GM12873 (cell line): ENCODE data around the gene PEX26.

Source experiments
- TF ChIP-seq, protein P1 (sequence below): IDR thresholded peaks from 2 replicates; pipeline ENCODE4 v1.5.1; 2012; ENCODE audit warnings: low read depth, mild to moderate bottlenecking, moderate library complexity, low read length, control low read depth; ENCODE audit not compliant: insufficient read depth; ENCODE audit errors: missing control alignments

The PEX26 gene

DNA sequence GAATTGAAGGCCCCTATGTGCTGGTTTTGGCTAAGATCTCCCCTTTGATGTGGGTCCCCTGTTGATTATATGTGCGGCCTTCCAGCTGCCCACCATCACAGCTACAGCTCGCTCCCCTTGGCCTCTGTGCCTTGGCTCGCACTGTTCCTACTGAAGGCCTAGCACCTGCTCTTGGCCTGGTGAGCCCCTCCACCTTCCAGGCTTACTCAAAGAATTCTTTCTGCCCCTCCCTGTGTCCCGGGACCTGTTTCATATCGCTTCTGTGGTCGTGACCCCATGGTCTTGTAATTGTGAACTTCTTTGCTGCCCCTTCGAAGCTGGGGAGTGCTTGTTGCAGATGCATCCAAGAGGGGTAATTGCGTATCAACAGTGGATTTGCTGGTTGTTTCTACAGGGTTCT lies 12.5 kb downstream of the PEX26 start:
- TF ChIP-seq, protein P1, sequence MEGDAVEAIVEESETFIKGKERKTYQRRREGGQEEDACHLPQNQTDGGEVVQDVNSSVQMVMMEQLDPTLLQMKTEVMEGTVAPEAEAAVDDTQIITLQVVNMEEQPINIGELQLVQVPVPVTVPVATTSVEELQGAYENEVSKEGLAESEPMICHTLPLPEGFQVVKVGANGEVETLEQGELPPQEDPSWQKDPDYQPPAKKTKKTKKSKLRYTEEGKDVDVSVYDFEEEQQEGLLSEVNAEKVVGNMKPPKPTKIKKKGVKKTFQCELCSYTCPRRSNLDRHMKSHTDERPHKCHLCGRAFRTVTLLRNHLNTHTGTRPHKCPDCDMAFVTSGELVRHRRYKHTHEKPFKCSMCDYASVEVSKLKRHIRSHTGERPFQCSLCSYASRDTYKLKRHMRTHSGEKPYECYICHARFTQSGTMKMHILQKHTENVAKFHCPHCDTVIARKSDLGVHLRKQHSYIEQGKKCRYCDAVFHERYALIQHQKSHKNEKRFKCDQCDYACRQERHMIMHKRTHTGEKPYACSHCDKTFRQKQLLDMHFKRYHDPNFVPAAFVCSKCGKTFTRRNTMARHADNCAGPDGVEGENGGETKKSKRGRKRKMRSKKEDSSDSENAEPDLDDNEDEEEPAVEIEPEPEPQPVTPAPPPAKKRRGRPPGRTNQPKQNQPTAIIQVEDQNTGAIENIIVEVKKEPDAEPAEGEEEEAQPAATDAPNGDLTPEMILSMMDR, result no peak

DNA sequence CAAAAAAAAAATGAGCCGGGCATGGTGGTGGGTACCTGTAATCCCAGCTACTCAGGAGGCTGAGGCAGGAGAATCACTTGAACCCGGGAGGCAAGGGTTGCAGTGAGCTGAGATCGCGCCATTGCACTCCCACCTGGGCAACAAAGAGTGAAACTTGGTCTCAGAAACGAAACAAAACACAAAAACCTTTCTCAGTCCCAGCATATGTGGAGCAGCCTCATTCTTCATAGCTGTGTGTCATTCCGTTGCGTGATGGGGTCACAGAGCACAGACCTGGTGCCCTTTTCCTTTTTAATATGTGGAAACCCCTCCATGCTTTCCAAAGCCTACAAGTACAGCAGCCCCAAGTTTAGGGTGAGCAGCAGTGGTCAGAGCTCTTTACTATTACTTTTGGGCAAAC lies 13.7 kb downstream of the PEX26 start:
- TF ChIP-seq, protein P1, result no peak

DNA sequence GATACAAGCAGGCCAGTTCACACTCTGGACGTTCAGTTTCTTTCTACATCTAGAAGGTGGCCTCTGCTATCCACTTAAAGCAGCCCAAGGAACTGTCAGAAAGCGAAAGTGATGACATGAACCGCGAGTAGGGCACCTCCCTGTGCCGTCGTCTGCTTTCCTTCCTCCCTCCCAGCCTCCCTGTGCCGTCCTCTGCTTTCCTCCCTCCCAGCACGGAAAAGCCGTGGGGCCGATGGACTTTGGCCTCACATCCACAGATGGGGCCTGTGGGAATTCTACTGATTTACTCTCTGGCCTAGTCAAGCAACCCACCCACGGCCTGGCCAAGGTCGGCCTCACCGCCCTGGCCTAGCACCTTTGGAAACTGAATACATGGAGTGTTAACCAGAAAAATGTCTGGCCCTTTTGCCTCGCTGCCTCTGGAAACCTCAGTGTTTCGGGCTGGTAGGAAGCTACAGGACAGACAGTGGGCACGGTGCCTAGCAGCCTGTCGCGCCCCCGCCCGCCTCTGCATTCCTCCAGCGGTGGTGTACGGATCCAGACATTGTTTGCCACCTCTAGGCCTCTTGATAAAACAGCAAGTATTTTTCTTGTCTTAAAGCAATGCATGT lies 14.2 kb downstream of the PEX26 start:
- TF ChIP-seq, protein P1, result no peak

DNA sequence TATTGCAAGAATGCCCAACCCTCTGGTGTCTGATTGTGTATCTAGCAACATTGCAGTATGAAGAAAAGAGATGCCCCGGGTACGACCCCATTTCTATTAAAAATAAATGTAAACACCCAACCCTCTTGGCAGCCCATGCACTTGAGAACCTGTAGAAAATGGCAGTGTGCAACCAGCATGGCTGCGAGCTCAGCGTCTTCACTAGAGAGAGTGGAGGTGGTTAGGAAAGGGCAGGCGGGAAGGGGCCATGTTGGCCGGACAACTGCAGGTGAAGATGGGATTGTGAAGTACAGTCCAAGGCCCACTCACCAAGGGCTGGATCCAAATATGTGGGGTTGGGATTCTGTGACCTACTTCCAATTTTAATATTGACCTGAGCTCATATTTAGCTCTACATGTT lies 15.9 kb downstream of the PEX26 start:
- TF ChIP-seq, protein P1, result no peak

GRCh38 chr22:18095101-18095805 lies 17.5 kb downstream of the PEX26 start:
- TF ChIP-seq, protein P1, result no peak

DNA sequence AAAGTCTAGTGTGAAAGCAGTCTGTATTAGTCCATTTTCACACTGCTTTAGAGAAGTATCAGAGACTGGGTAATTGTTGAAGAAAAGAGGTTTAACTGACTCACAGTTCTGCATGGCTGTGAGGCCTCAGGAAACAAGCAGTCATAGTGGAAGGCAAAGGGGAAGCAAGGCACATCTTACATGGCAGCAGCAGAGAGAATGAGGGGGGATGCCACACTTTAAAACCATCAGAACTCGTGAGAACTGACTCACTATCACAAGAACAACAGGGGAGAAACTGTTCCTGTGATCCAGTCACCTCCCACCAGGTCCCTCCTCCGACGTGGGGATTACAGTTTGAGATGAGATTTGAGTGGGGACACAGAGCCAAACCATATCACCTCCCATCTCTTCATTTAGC lies 19.0 kb downstream of the PEX26 start:
- TF ChIP-seq, protein P1, result no peak

- TF ChIP-seq, protein P1, result no peak
Measured at GRCh38 chr22:18100781-18101180, 23.0 kb downstream of the PEX26 start.
